HG02571 (cell line): ENCODE measurements around the gene PUS7L.

ENCODE experiments used
- ATAC-seq: cut with Tn5 transposase; IDR thresholded peaks from one replicate; pipeline ENCODE4 v1.9.1; 2021; ENCODE audit warnings: mild to moderate bottlenecking, moderate library complexity; ENCODE audit not compliant: unreplicated experiment

PUS7L gene

DNA sequence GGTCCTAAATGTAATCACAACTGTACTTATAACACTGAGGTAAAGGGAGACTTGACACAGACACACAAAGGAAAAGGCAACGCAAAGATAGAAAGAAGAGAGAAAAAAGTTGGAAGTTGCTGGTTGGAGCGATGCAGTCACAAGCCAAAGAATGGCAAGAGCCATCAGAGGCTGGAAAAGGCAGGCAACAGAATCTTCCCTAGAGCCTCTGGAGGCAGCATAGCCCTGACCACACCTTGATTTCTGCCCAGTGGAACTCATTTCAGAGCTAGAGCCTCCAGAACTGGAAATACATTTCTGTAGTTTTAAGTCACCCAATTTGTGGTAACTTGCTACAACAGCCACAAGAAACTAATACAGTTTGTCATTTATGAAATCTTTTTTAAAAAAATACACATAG is 89.2 kb downstream of the PUS7L start:
- no peak for ATAC-seq
